IMR-90 (cell line): ENCODE measurements around the gene PPP1R2. TPM values are rescaled to one million over a fixed set of nuclear protein-coding genes. Genes with fewer than 3 reads are reported as not detected.

Source experiments
- ATAC-seq: fragments of 200-7000 bp; cut with Tn5 transposase; 2 replicates; pipeline ENCODE4 v1.9.1; 2020; ENCODE audit warnings: low read depth, mild to moderate bottlenecking, moderate library complexity
- BruUV-seq: library from RNA; stranded (reverse); fragments of 400-500 nt; replicated peaks from 2 replicates; lab custom pipeline; 2021; lab: Mats Ljungman, UMichigan
- CTCF ChIA-PET: fragments of 300-600 bp; formaldehyde crosslinking; extraction: SDS; loops from one replicate; lab custom pipeline; 2021; ENCODE audit warnings: antibody characterized with exemption; lab: Yijun Ruan, JAX
- POLR2A ChIA-PET: fragments of 300-600 bp; sonication (Branson Sonifier 250); formaldehyde crosslinking; loops from one replicate; lab custom pipeline; 2022; ENCODE audit warnings: antibody characterized with exemption; ENCODE audit not compliant: unreplicated experiment; lab: Charles Lee
- DNase-seq: peaks from one replicate; pipeline ENCODE4 v3.0.0; 2013
- H2AFZ ChIP-seq: replicated peaks from 2 replicates; pipeline ENCODE3; 2013; ENCODE audit warnings: low read length, mild to moderate bottlenecking; ENCODE audit not compliant: poor library complexity
- H2AK5ac ChIP-seq: 2 replicates; pipeline ENCODE4 v1.6.1; 2013; ENCODE audit warnings: low read depth, low read length, inconsistent platforms
- H2AK9ac ChIP-seq: replicated peaks from 2 replicates; pipeline ENCODE3; 2013; ENCODE audit warnings: mild to moderate bottlenecking, low read depth, low read length, moderate library complexity; ENCODE audit not compliant: poor library complexity
- H2BK120ac ChIP-seq: 2 replicates; pipeline ENCODE4 v1.6.1; 2013; ENCODE audit warnings: low read depth, low read length, inconsistent platforms
- H2BK15ac ChIP-seq: 3 replicates; pipeline ENCODE4 v1.6.1; 2013; ENCODE audit warnings: low read depth, low read length, inconsistent platforms
- H2BK20ac ChIP-seq: 2 replicates; pipeline ENCODE4 v1.6.1; 2013; ENCODE audit warnings: low read depth, mild to moderate bottlenecking, inconsistent platforms, low read length, moderate library complexity
- H2BK5ac ChIP-seq: 2 replicates; pipeline ENCODE4 v1.6.1; 2013; ENCODE audit warnings: mild to moderate bottlenecking, low read depth, low read length, inconsistent platforms; ENCODE audit not compliant: poor library complexity, severe bottlenecking
- H3K14ac ChIP-seq: replicated peaks from 2 replicates; pipeline ENCODE4 v1.6.1; 2013; ENCODE audit warnings: low read depth, low read length, inconsistent platforms
- H3K18ac ChIP-seq: 2 replicates; pipeline ENCODE4 v1.6.1; 2013; ENCODE audit warnings: low read depth, low read length, control low read depth
- H3K23ac ChIP-seq: 2 replicates; pipeline ENCODE4 v1.6.1; 2013; ENCODE audit warnings: low read depth, low read length, inconsistent platforms
- H3K27ac ChIP-seq: 2 replicates; pipeline ENCODE4 v1.5.1; 2013; ENCODE audit warnings: mild to moderate bottlenecking, control low read depth, low read length; ENCODE audit not compliant: insufficient read depth
- H3K27me3 ChIP-seq: 2 replicates; pipeline ENCODE4 v1.6.1; 2013; ENCODE audit warnings: low read length; ENCODE audit not compliant: control insufficient read depth, insufficient read depth
- H3K36me3 ChIP-seq: 2 replicates; pipeline ENCODE4 v1.6.1; 2013; ENCODE audit warnings: low read length, mixed read lengths; ENCODE audit not compliant: control insufficient read depth, insufficient read depth
- H3K4ac ChIP-seq: 2 replicates; pipeline ENCODE4 v1.6.1; 2013; ENCODE audit warnings: low read depth, low read length, inconsistent platforms
- H3K4me1 ChIP-seq: 2 replicates; pipeline ENCODE4 v1.6.1; 2013; ENCODE audit warnings: low read length, mixed read lengths; ENCODE audit not compliant: control insufficient read depth, insufficient read depth
- H3K4me2 ChIP-seq: 2 replicates; pipeline ENCODE4 v1.6.1; 2013; ENCODE audit warnings: low read depth, mild to moderate bottlenecking, control low read depth, low read length, moderate library complexity
- H3K4me3 ChIP-seq: 2 replicates; pipeline ENCODE4 v1.5.1; 2013; ENCODE audit warnings: low read depth, mild to moderate bottlenecking, control low read depth, low read length, moderate library complexity; ENCODE audit not compliant: insufficient read depth
- H3K56ac ChIP-seq: 2 replicates; pipeline ENCODE4 v1.6.1; 2013; ENCODE audit warnings: low read length, inconsistent platforms; ENCODE audit not compliant: insufficient read depth; ENCODE audit errors: extremely low read depth
- H3K79me1 ChIP-seq, 2 experiments: 2 replicates each; pipeline ENCODE4 v1.6.1; 2013; ENCODE audit warnings: low read length in 2 of 2, inconsistent platforms in 1 of 2, low read depth in 1 of 2
- H3K9ac ChIP-seq: 2 replicates; pipeline ENCODE4 v1.6.1; 2013; ENCODE audit warnings: low read depth, low read length, control low read depth
- H3K9me1 ChIP-seq: 2 replicates; pipeline ENCODE4 v1.6.1; 2013; ENCODE audit warnings: low read length, inconsistent platforms; ENCODE audit not compliant: insufficient read depth
- H3K9me3 ChIP-seq: 2 replicates; pipeline ENCODE4 v1.6.1; 2013; ENCODE audit warnings: low read length; ENCODE audit not compliant: control insufficient read depth, insufficient read depth
- H4K20me1 ChIP-seq: 2 replicates; pipeline ENCODE4 v1.6.1; 2013; ENCODE audit warnings: low read length, inconsistent platforms; ENCODE audit not compliant: insufficient read depth
- H4K5ac ChIP-seq: 2 replicates; pipeline ENCODE4 v1.6.1; 2013; ENCODE audit warnings: mild to moderate bottlenecking, low read depth, low read length, control low read depth
- H4K8ac ChIP-seq, 2 experiments: 2 replicates each; pipeline ENCODE4 v1.6.1; 2013; ENCODE audit warnings: low read depth in 2 of 2, low read length in 2 of 2, control low read depth in 1 of 2, inconsistent platforms in 1 of 2
- H4K91ac ChIP-seq: 2 replicates; pipeline ENCODE4 v1.6.1; 2013; ENCODE audit warnings: low read depth, low read length, inconsistent platforms; ENCODE audit not compliant: insufficient read depth
- BHLHE40 ChIP-seq: fragments of 150-350 bp; IDR thresholded peaks from 2 replicates; pipeline ENCODE4 v1.6.1; 2016; ENCODE audit warnings: mild to moderate bottlenecking, low read depth, low read length
- CHD1 ChIP-seq: IDR thresholded peaks from 2 replicates; pipeline ENCODE4 v1.6.1; 2012; ENCODE audit warnings: low read depth, low read length, improper control_type of control experiment
- FOS ChIP-seq: fragments of 150-350 bp; IDR thresholded peaks from 2 replicates; pipeline ENCODE4 v1.6.1; 2016; ENCODE audit warnings: low read depth, low read length
- MAFK ChIP-seq: IDR thresholded peaks from 2 replicates; pipeline ENCODE4 v1.6.1; 2012; ENCODE audit warnings: low read depth, low read length, improper control_type of control experiment
- MAZ ChIP-seq: IDR thresholded peaks from 2 replicates; pipeline ENCODE4 v1.6.1; 2012; ENCODE audit warnings: low read depth, mild to moderate bottlenecking, low read length, improper control_type of control experiment, moderate library complexity, borderline replicate concordance
- MXI1 ChIP-seq: IDR thresholded peaks from 2 replicates; pipeline ENCODE4 v1.6.1; 2012; ENCODE audit warnings: low read depth, mild to moderate bottlenecking, low read length, moderate library complexity, borderline replicate concordance
- NFE2L2 ChIP-seq: fragments of 150-350 bp; IDR thresholded peaks from 2 replicates; pipeline ENCODE4 v1.6.1; 2016; ENCODE audit warnings: low read depth, mild to moderate bottlenecking, low read length
- POLR2A ChIP-seq: IDR thresholded peaks from 2 replicates; pipeline ENCODE4 v1.6.1; 2012; ENCODE audit warnings: mild to moderate bottlenecking, low read depth, low read length
- RAD21 ChIP-seq: IDR thresholded peaks from 2 replicates; pipeline ENCODE4 v1.6.1; 2012; ENCODE audit warnings: low read length, improper control_type of control experiment
- RCOR1 ChIP-seq: IDR thresholded peaks from 2 replicates; pipeline ENCODE4 v1.6.1; 2012; ENCODE audit warnings: mild to moderate bottlenecking, low read length, improper control_type of control experiment; ENCODE audit not compliant: insufficient replicate concordance
- RFX5 ChIP-seq: IDR thresholded peaks from 2 replicates; pipeline ENCODE4 v1.8.0; 2012; ENCODE audit warnings: low read depth, mild to moderate bottlenecking, low read length, moderate library complexity
- SMC3 ChIP-seq: fragments of 150-350 bp; IDR thresholded peaks from 2 replicates; pipeline ENCODE4 v1.6.1; 2016; ENCODE audit warnings: low read depth, mild to moderate bottlenecking, antibody characterized with exemption, low read length, moderate library complexity
- WGBS, 2 experiments: methylation state at CpG; one replicate each; pipeline versions ENCODE4 v1.1.5 to v1.1.7; 2013; ENCODE audit warnings: missing lambda C conversion rate in 2 of 2; ENCODE audit not compliant: insufficient read length in 1 of 2; ENCODE audit errors: extremely low coverage in 2 of 2; 5-methylcytosine and 5-hydroxymethylcytosine counted together
- dilution Hi-C: fragments of 300-500 bp; cut with HindIII; formaldehyde crosslinking; loops from one replicate; pipeline ENCODE4 v1.14.3; 2018; ENCODE audit warnings: low sequenced_read_pairs; ENCODE audit not compliant: unreplicated experiment
- in situ Hi-C: fragments of 300-500 bp; cut with MboI; formaldehyde crosslinking; loops from 3 replicates; pipeline ENCODE4 v1.14.3; 2019; ENCODE audit warnings: low sequenced_read_pairs, inconsistent platforms, mixed read lengths
- intact Hi-C: fragments of 100-400 bp; cut with micrococcal nuclease; formaldehyde crosslinking; loops from 2 replicates; pipeline ENCODE4 v1.10.0; 2022
- polyA plus RNA-seq, 3 experiments: library from polyadenylated mRNA; depleted of rRNA; stranded (reverse); fragments of >200 nt; gene quantifications; 2 replicates each; pipeline ENCODE4 v1.2.3, GENCODE V29; 2012; ENCODE audit warnings: low replicate concordance in 1 of 3
- total RNA-seq: library from RNA; depleted of rRNA; stranded (reverse); fragments of >200 nt; gene quantifications from 2 replicates; pipeline ENCODE4 v1.2.3, GENCODE V29; 2012
- TF ChIP-seq, protein P1 (sequence below): conservative IDR thresholded peaks from 2 replicates; pipeline ENCODE4 v1.5.1; 2012; ENCODE audit warnings: mild to moderate bottlenecking, low read depth, low read length, improper control_type of control experiment
- TF ChIP-seq, protein P2 (sequence below): fragments of 150-350 bp; IDR thresholded peaks from 2 replicates; pipeline ENCODE4 v1.6.1; 2016; ENCODE audit warnings: low read depth, mild to moderate bottlenecking, low read length, moderate library complexity, borderline replicate concordance
- TF ChIP-seq, protein P3 (sequence below): fragments of 150-350 bp; IDR thresholded peaks from 2 replicates; pipeline ENCODE4 v1.6.1; 2017; ENCODE audit warnings: mild to moderate bottlenecking, antibody characterized with exemption, low read length, low read depth

PPP1R2 gene
- total and polyA plus RNA-seq, 2 of the 4 experiments (the other 2 are of a cell fraction): 9.2 to 36.0 TPM

- no peak overlapping the region for H3K18ac ChIP-seq
- dilution Hi-C loops: no loop called here
- ATAC-seq (no peak), DNase-seq (no peak)
- no peak overlapping the region for H2BK120ac ChIP-seq
- BruUV-seq: no TSS peak
- no peaks in the 10 kb centered on the region for H4K20me1 ChIP-seq
- no peak overlapping the region for H4K5ac ChIP-seq
- no peak overlapping the region for H2AK5ac ChIP-seq
- ChIA-PET POLR2A (no interaction called here), CTCF (interaction anchor here (0.5 kb wide), 1 partner anchor 271 kb away, joined by 4 read pairs; no protein-coding TSS in a partner anchor)
- H3K27ac ChIP-seq: no peak overlapping the region
- intact Hi-C loops: no loop called here
- no peak overlapping the region for H2BK15ac ChIP-seq
- no CpG with 5 or more reads among the region's 8 CpGs for WGBS, 2 experiments
- H4K8ac ChIP-seq: no peak overlapping the region
- H2AFZ ChIP-seq: no peak overlapping the region
- in situ Hi-C loops: no loop called here
- H2BK20ac ChIP-seq: no peak overlapping the region
- H3K4me3 ChIP-seq: no peak overlapping the region
- no peaks in the 10 kb centered on the region for H3K4me1 ChIP-seq
- H2AK9ac ChIP-seq: no peak overlapping the region
- H3K9ac ChIP-seq: no peak overlapping the region
- no peak overlapping the region; the same call in 1 of the 2 replicates for H3K56ac ChIP-seq
- no peaks in the 10 kb centered on the region for H3K9me1 ChIP-seq
- H3K4me2 ChIP-seq: no peak overlapping the region
- H3K36me3 ChIP-seq: no peaks in the 10 kb centered on the region
- peaks cover 2% of the 10 kb centered on the region; the same call in 1 of the 2 replicates for H3K9me3 ChIP-seq
- H4K91ac ChIP-seq: no peak overlapping the region
- no peaks in the 10 kb centered on the region for H3K79me1 ChIP-seq
- H3K23ac ChIP-seq: no peak overlapping the region
- H2BK5ac ChIP-seq: no peak overlapping the region
- H3K14ac ChIP-seq: no peak overlapping the region
- no peak overlapping the region for H3K4ac ChIP-seq
- peaks cover 45% of the 10 kb centered on the region for H3K27me3 ChIP-seq
- TF ChIP-seq RAD21: no peak
- no peak for TF ChIP-seq MXI1
- TF ChIP-seq POLR2A: no peak
- TF ChIP-seq, protein P1, sequence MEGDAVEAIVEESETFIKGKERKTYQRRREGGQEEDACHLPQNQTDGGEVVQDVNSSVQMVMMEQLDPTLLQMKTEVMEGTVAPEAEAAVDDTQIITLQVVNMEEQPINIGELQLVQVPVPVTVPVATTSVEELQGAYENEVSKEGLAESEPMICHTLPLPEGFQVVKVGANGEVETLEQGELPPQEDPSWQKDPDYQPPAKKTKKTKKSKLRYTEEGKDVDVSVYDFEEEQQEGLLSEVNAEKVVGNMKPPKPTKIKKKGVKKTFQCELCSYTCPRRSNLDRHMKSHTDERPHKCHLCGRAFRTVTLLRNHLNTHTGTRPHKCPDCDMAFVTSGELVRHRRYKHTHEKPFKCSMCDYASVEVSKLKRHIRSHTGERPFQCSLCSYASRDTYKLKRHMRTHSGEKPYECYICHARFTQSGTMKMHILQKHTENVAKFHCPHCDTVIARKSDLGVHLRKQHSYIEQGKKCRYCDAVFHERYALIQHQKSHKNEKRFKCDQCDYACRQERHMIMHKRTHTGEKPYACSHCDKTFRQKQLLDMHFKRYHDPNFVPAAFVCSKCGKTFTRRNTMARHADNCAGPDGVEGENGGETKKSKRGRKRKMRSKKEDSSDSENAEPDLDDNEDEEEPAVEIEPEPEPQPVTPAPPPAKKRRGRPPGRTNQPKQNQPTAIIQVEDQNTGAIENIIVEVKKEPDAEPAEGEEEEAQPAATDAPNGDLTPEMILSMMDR: no peak
- no peak for TF ChIP-seq SMC3
- no peak for TF ChIP-seq RCOR1
- TF ChIP-seq FOS: no peak
- no peak for TF ChIP-seq RFX5
- no peak for TF ChIP-seq CHD1
- no peak for TF ChIP-seq MAFK
- no peak for TF ChIP-seq NFE2L2
- TF ChIP-seq, protein P2, sequence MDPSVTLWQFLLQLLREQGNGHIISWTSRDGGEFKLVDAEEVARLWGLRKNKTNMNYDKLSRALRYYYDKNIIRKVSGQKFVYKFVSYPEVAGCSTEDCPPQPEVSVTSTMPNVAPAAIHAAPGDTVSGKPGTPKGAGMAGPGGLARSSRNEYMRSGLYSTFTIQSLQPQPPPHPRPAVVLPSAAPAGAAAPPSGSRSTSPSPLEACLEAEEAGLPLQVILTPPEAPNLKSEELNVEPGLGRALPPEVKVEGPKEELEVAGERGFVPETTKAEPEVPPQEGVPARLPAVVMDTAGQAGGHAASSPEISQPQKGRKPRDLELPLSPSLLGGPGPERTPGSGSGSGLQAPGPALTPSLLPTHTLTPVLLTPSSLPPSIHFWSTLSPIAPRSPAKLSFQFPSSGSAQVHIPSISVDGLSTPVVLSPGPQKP: no peak
- no peak for TF ChIP-seq MAZ
- TF ChIP-seq, protein P3, sequence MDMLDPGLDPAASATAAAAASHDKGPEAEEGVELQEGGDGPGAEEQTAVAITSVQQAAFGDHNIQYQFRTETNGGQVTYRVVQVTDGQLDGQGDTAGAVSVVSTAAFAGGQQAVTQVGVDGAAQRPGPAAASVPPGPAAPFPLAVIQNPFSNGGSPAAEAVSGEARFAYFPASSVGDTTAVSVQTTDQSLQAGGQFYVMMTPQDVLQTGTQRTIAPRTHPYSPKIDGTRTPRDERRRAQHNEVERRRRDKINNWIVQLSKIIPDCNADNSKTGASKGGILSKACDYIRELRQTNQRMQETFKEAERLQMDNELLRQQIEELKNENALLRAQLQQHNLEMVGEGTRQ: no peak
- no peak for TF ChIP-seq BHLHE40
Observed at GRCh38 chr3:195574497-195575304, 31.6 kb upstream of the PPP1R2 start.
